GM18508 (cell line): Measurements from ENCODE around the gene ALKBH3.

Source experiments
- ATAC-seq: cut with Tn5 transposase; IDR thresholded peaks from one replicate; pipeline ENCODE4 v1.9.1; 2021; ENCODE audit warnings: moderate number of reproducible peaks; ENCODE audit not compliant: insufficient read depth, unreplicated experiment

ALKBH3 gene

GRCh38 chr11:43920598-43921419, 40.2 kb downstream of the ALKBH3 start:
- peak; percentile 61 for ATAC-seq

- ATAC-seq: no peak
Measured at GRCh38 chr11:43921561-43922294, 41.1 kb downstream of the ALKBH3 start.

GRCh38 chr11:43922295-43922648, 41.6 kb downstream of the ALKBH3 start:
- no peak for ATAC-seq

- ATAC-seq: no peak
Measured at GRCh38 chr11:43922744-43923405, 42.2 kb downstream of the ALKBH3 start.

- no peak for ATAC-seq
Measured at GRCh38 chr11:43923406-43924111, 42.9 kb downstream of the ALKBH3 start.

- no peak for ATAC-seq
Measured at GRCh38 chr11:43924112-43924855, 43.7 kb downstream of the ALKBH3 start.

GRCh38 chr11:43925063-43925931, 44.7 kb downstream of the ALKBH3 start:
- no peak for ATAC-seq

- ATAC-seq: no peak
Measured at GRCh38 chr11:43925932-43926505, 45.4 kb downstream of the ALKBH3 start.

GRCh38 chr11:43927070-43927469, 46.4 kb downstream of the ALKBH3 start:
- no peak for ATAC-seq

- ATAC-seq: no peak
Measured at GRCh38 chr11:43927925-43928707, 47.5 kb downstream of the ALKBH3 start.

- ATAC-seq: no peak
Measured at GRCh38 chr11:43928721-43929120, 48.1 kb downstream of the ALKBH3 start.

- ATAC-seq: no peak
Measured at GRCh38 chr11:43930868-43931716, 50.5 kb downstream of the ALKBH3 start.

GRCh38 chr11:43931717-43932039, 51.0 kb downstream of the ALKBH3 start:
- no peak for ATAC-seq

GRCh38 chr11:43933226-43933607, 52.6 kb downstream of the ALKBH3 start:
- ATAC-seq: no peak

- no peak for ATAC-seq
Measured at GRCh38 chr11:43933608-43934551, 53.2 kb downstream of the ALKBH3 start.
